K562 (cell line): ENCODE measurements around the gene GRIK3. TPM values are rescaled to one million over a fixed set of nuclear protein-coding genes. Genes with fewer than 3 reads are reported as not detected.

Experiments
- ATAC-seq: fragments of 200-7000 bp; cut with Tn5 transposase; 3 replicates; pipeline ENCODE4 v1.9.1; 2020; ENCODE audit warnings: moderate library complexity
- BruUV-seq: library from RNA; stranded (reverse); fragments of 400-500 nt; replicated peaks from 2 replicates; lab custom pipeline; 2021; lab: Mats Ljungman, UMichigan
- CTCF ChIA-PET: fragments of 300-600 bp; formaldehyde crosslinking; extraction: SDS; loops from one replicate; lab custom pipeline; 2021; ENCODE audit warnings: low intra/inter-chr PET ratio; lab: Yijun Ruan, JAX
- POLR2A ChIA-PET: fragments of 300-600, 350-650 bp; sonication (Branson Sonifier 250); formaldehyde crosslinking; extraction: SDS; loops from one replicate; lab custom pipeline; 2021; ENCODE audit warnings: antibody characterized with exemption, inconsistent platforms; lab: Yijun Ruan, JAX
- DNase-seq, 4 experiments: peaks; one replicate each; pipeline versions ENCODE4 v3.0.0 to v3.0.0-alpha.2; 2011 to 2018; ENCODE audit warnings: low spot score in 3 of 4, mixed read lengths in 3 of 4; ENCODE audit errors: extremely low read depth in 1 of 4
- FAIRE-seq: peaks from 2 replicates; lab custom pipeline; 2011; peaks lifted over from hg19 to GRCh38; lab: Jason Lieb, UNC
- H2AFZ ChIP-seq: 2 replicates; pipeline ENCODE4 v1.6.0; 2011; ENCODE audit warnings: low read depth, low read length, control low read depth, inconsistent platforms
- H3K27ac ChIP-seq: fragments of 200-600 bp; 3 replicates; pipeline ENCODE4 v1.8.0; 2011; ENCODE audit warnings: low read depth, mild to moderate bottlenecking, control low read depth, inconsistent platforms, low read length, moderate library complexity, mixed read lengths; ENCODE audit errors: extremely low read depth
- H3K27me3 ChIP-seq, 2 experiments: fragments of 300-600 bp in 1 of 2; 2 replicates in 1 of 2; 3 replicates in 1 of 2; pipeline versions ENCODE4 v1.6.0 to v1.8.0; 2011; ENCODE audit warnings: inconsistent platforms in 2 of 2, low read length in 2 of 2, mild to moderate bottlenecking in 1 of 2, mixed read lengths in 1 of 2, moderate library complexity in 1 of 2; ENCODE audit not compliant: control insufficient read depth in 2 of 2, insufficient read depth in 2 of 2
- H3K36me3 ChIP-seq: fragments of 300-600 bp; 3 replicates; pipeline ENCODE4 v1.8.0; 2011; ENCODE audit warnings: mild to moderate bottlenecking, low read length, inconsistent platforms; ENCODE audit not compliant: control insufficient read depth, insufficient read depth
- H3K4me1 ChIP-seq, 2 experiments: fragments of 200-600 bp in 1 of 2; replicated peaks in 1 of 2; 2 replicates in 1 of 2; 3 replicates in 1 of 2; pipeline versions ENCODE4 v1.5.1 to v1.8.0; 2011; ENCODE audit warnings: inconsistent platforms in 2 of 2, low read length in 2 of 2, mild to moderate bottlenecking in 1 of 2, mixed read lengths in 1 of 2, moderate library complexity in 1 of 2; ENCODE audit not compliant: control insufficient read depth in 2 of 2, insufficient read depth in 2 of 2
- H3K4me2 ChIP-seq: 2 replicates; pipeline ENCODE4 v1.6.1; 2011; ENCODE audit warnings: low read length, control low read depth, inconsistent platforms, mixed read lengths; ENCODE audit not compliant: insufficient read depth
- H3K4me3 ChIP-seq: fragments of 200-600 bp; sonication (generic), shearing (Covaris generic); 2 replicates; pipeline ENCODE4 v1.5.1; 2016; ENCODE audit warnings: control low read depth, inconsistent platforms
- H3K79me2 ChIP-seq: fragments of 200-600 bp; 3 replicates; pipeline ENCODE4 v1.8.0; 2011; ENCODE audit warnings: low read length, inconsistent platforms; ENCODE audit not compliant: control insufficient read depth, insufficient read depth
- H3K9ac ChIP-seq, 2 experiments: 2 replicates each; pipeline versions ENCODE4 v1.6.0 to v1.6.1; 2011; ENCODE audit warnings: low read depth in 2 of 2, low read length in 2 of 2, control low read depth in 1 of 2, inconsistent platforms in 1 of 2, mild to moderate bottlenecking in 1 of 2, mixed read lengths in 1 of 2; ENCODE audit not compliant: insufficient read depth in 1 of 2
- H3K9me1 ChIP-seq: one replicate; pipeline ENCODE4 v1.6.0; 2011; ENCODE audit warnings: inconsistent platforms, mild to moderate bottlenecking, low read length, moderate library complexity; ENCODE audit not compliant: control insufficient read depth, insufficient read depth
- H3K9me3 ChIP-seq: replicated peaks from 2 replicates; pipeline ENCODE4 v1.5.1; 2011; ENCODE audit warnings: low read depth, low read length, inconsistent platforms; ENCODE audit not compliant: control insufficient read depth, insufficient read depth
- H4K20me1 ChIP-seq: replicated peaks from 2 replicates; pipeline ENCODE4 v1.6.1; 2011; ENCODE audit warnings: low read length, inconsistent platforms, mixed read lengths; ENCODE audit not compliant: control insufficient read depth, insufficient read depth
- CAMTA2 ChIP-seq: fragments of 250-450 bp; sonication (Bioruptor Pico); conservative IDR thresholded peaks from 2 replicates; pipeline ENCODE4 v1.5.1; 2022
- ELF2 ChIP-seq: fragments of 250-450 bp; sonication (Bioruptor Pico); IDR thresholded peaks from 2 replicates; pipeline ENCODE4 v1.5.0; 2021; ENCODE audit warnings: mild to moderate bottlenecking
- KLF6 ChIP-seq: fragments of 250-450 bp; sonication (Bioruptor Pico); IDR thresholded peaks from 2 replicates; pipeline ENCODE4 v1.4.0; 2020; ENCODE audit warnings: mild to moderate bottlenecking, moderate library complexity, borderline replicate concordance
- MTF1 ChIP-seq: fragments of 250-450 bp; sonication (Bioruptor Pico); IDR thresholded peaks from 2 replicates; pipeline ENCODE4 v1.9.0; 2021; ENCODE audit warnings: moderate library complexity, mild to moderate bottlenecking, inconsistent platforms, borderline replicate concordance
- NONO ChIP-seq, 2 experiments: fragments of 200-400 bp in 1 of 2; fragments of 450-650 bp in 1 of 2; formaldehyde crosslinking in 1 of 2; IDR thresholded peaks; 2 replicates each; pipeline ENCODE4 v1.6.1; 2017; ENCODE audit warnings: low read depth in 2 of 2, mild to moderate bottlenecking in 2 of 2, moderate library complexity in 2 of 2, low read length in 1 of 2
- RNF219 ChIP-seq: fragments of 250-450 bp; sonication (Bioruptor Pico); IDR thresholded peaks from 2 replicates; pipeline ENCODE4 v1.5.0; 2022; ENCODE audit warnings: mild to moderate bottlenecking
- SIN3A ChIP-seq, 2 experiments: fragments of 150-350 bp in 1 of 2; IDR thresholded peaks; 2 replicates each; pipeline ENCODE4 v1.6.1; 2011 to 2016; ENCODE audit warnings: borderline replicate concordance in 2 of 2, low read depth in 2 of 2, low read length in 2 of 2, mild to moderate bottlenecking in 2 of 2, moderate library complexity in 2 of 2; ENCODE audit not compliant: control insufficient read depth in 1 of 2
- SNIP1 ChIP-seq: fragments of 450-650 bp; IDR thresholded peaks from 2 replicates; pipeline ENCODE4 v1.7.1; 2017; ENCODE audit warnings: low read depth, mild to moderate bottlenecking
- TARDBP ChIP-seq: fragments of 450-650 bp; IDR thresholded peaks from 2 replicates; pipeline ENCODE4 v1.6.1; 2016
- ZBTB26 ChIP-seq: fragments of 450-650 bp; formaldehyde crosslinking; IDR thresholded peaks from 2 replicates; pipeline ENCODE4 v1.4.0; 2022; ENCODE audit warnings: missing genetic modification characterization
- ZNF23 ChIP-seq: fragments of 250-450 bp; sonication (Bioruptor Pico); IDR thresholded peaks from 2 replicates; pipeline ENCODE4 v1.4.0; 2020; ENCODE audit warnings: mild to moderate bottlenecking
- WGBS: fragments of 100-300 bp; shearing (Covaris generic); methylation state at CpG from one replicate; pipeline ENCODE4 v1.1.6; 2016; ENCODE audit warnings: low coverage, mixed read lengths; ENCODE audit not compliant: insufficient coverage; ENCODE audit errors: missing lambda C conversion rate; 5-methylcytosine and 5-hydroxymethylcytosine counted together
- in situ Hi-C: fragments of 300-500 bp; cut with MboI; formaldehyde crosslinking; loops from 4 replicates; pipeline ENCODE4 v1.15.0; 2018; ENCODE audit warnings: inconsistent platforms, mixed read lengths
- intact Hi-C: fragments of 100-400 bp; cut with micrococcal nuclease; formaldehyde crosslinking; loops from 2 replicates; pipeline ENCODE4 v1.14.2; 2022
- polyA plus RNA-seq, 8 experiments: library from polyadenylated mRNA; depleted of rRNA in 4 of 8; stranded (reverse) in 5 of 8; unstranded in 3 of 8; fragments of >200 nt; fragmentation: Nextera tagmentation in 2 of 8; fragmentation: Illumina TruSeq in 1 of 8; extraction: Ambion mirVana in 2 of 8; extraction: Trizol in 1 of 8; gene quantifications; 2 replicates each; pipeline versions ENCODE4 v1.2.1 to v1.2.3, GENCODE V29; 2011 to 2014; ENCODE audit warnings: inconsistent platforms in 1 of 8, missing spikeins in 1 of 8
- total RNA-seq, 7 experiments: library from RNA; depleted of rRNA in 6 of 7; stranded (reverse); fragments of >200 nt in 6 of 7; fragmentation: Illumina TruSeq in 2 of 7; extraction: Trizol in 2 of 7; gene quantifications; 2 replicates each; pipeline versions ENCODE4 v1.2.1 to v1.2.3, GENCODE V29; 2011 to 2021; ENCODE audit warnings: low replicate concordance in 1 of 7
- TF ChIP-seq, protein P1 (sequence below), 2 experiments: fragments of 450-650 bp in 1 of 2; IDR thresholded peaks; 2 replicates each; pipeline ENCODE4 v1.6.1; 2011 to 2017; ENCODE audit warnings: low read depth in 2 of 2, antibody characterized with exemption in 1 of 2, borderline replicate concordance in 1 of 2, low read length in 1 of 2, mild to moderate bottlenecking in 1 of 2, mixed read lengths in 1 of 2; ENCODE audit not compliant: control insufficient read depth in 1 of 2

The GRIK3 gene
- total and polyA plus RNA-seq, 9 of the 15 experiments (the other 6 are each of a cell fraction or from before 2014, with no cell fraction given), result not detected

- H3K4me3 ChIP-seq, result no peak overlapping the region
Observed at GRCh38 chr1:36775716-36776115, 258.6 kb downstream of the GRIK3 start.

More at GRCh38 chr1:36775716-36776115, 258.6 kb downstream of the GRIK3 start:
- FAIRE-seq (no peak), DNase-seq (no peak), ATAC-seq (no peak)
- BruUV-seq, result no TSS peak
- Histone ChIP-seq H3K9ac (no peak overlapping the region), H3K9me3 (no peaks in the 10 kb centered on the region), H3K4me2 (no peak overlapping the region), H3K4me1 (no peaks in the 10 kb centered on the region), H3K36me3 (no peaks in the 10 kb centered on the region), H3K9me1 (no peaks in the 10 kb centered on the region), H3K27ac (no peak overlapping the region), H4K20me1 (no peaks in the 10 kb centered on the region), H3K27me3 (peaks cover 9 to 53% of the 10 kb centered on the region in 2 experiments; a peak in 4 of 5 replicates), H2AFZ (no peak overlapping the region), H3K79me2 (no peaks in the 10 kb centered on the region)
- in situ Hi-C loops (no loop called here), intact Hi-C loops (no loop called here)
- TF ChIP-seq TARDBP (no peak), ZNF23 (CRISPR knock-in tag) (no peak), KLF6 (CRISPR knock-in tag) (no peak), RNF219 (CRISPR knock-in tag) (no peak), SIN3A (IDR thresholded peaks at IDR 0.05; ENCODE audit: borderline replicate concordance in 2 of 2, control insufficient read depth in 1 of 2, low read depth in 2 of 2, low read length in 2 of 2) (no peak), NONO (IDR thresholded peaks at IDR 0.05; ENCODE audit: low read depth in 2 of 2, low read length in 1 of 2) (no peak), CAMTA2 (CRISPR knock-in tag) (no peak), MTF1 (CRISPR knock-in tag) (no peak), ZBTB26 (CRISPR knock-in tag) (no peak), ELF2 (CRISPR knock-in tag) (no peak), SNIP1 (no peak)
- TF ChIP-seq, protein P1, sequence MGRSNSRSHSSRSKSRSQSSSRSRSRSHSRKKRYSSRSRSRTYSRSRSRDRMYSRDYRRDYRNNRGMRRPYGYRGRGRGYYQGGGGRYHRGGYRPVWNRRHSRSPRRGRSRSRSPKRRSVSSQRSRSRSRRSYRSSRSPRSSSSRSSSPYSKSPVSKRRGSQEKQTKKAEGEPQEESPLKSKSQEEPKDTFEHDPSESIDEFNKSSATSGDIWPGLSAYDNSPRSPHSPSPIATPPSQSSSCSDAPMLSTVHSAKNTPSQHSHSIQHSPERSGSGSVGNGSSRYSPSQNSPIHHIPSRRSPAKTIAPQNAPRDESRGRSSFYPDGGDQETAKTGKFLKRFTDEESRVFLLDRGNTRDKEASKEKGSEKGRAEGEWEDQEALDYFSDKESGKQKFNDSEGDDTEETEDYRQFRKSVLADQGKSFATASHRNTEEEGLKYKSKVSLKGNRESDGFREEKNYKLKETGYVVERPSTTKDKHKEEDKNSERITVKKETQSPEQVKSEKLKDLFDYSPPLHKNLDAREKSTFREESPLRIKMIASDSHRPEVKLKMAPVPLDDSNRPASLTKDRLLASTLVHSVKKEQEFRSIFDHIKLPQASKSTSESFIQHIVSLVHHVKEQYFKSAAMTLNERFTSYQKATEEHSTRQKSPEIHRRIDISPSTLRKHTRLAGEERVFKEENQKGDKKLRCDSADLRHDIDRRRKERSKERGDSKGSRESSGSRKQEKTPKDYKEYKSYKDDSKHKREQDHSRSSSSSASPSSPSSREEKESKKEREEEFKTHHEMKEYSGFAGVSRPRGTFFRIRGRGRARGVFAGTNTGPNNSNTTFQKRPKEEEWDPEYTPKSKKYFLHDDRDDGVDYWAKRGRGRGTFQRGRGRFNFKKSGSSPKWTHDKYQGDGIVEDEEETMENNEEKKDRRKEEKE (IDR thresholded peaks at IDR 0.05; ENCODE audit: borderline replicate concordance in 1 of 2, control insufficient read depth in 1 of 2, low read depth in 2 of 2, low read length in 1 of 2), result no peak
- whole genome bisulfite sequencing, result 0% methylated on average over 2 of the region's 2 CpGs
- ChIA-PET POLR2A (no interaction called here), CTCF (no interaction called here)
